GM04503 (cell line): ENCODE results near the gene MCL1.

ENCODE experiments used
- DNase-seq: peaks from one replicate; pipeline ENCODE4 v3.0.0-alpha.2; 2012; ENCODE audit warnings: low read depth

Gene MCL1

GRCh38 chr1:150555971-150556865 is 23.2 kb downstream of the MCL1 start:
- DNase-seq, result no peak

GRCh38 chr1:150555198-150555970 is 24.0 kb downstream of the MCL1 start:
- DNase-seq, result no peak

GRCh38 chr1:150554086-150554452 is 25.3 kb downstream of the MCL1 start:
- no peak for DNase-seq

- no peak for DNase-seq
These were observed 25.9 kb downstream of the MCL1 start for GRCh38 chr1:150553392-150554085.

GRCh38 chr1:150552911-150553289 is 26.5 kb downstream of the MCL1 start:
- no peak for DNase-seq

GRCh38 chr1:150552128-150552910 is 27.1 kb downstream of the MCL1 start:
- DNase-seq, result no peak

GRCh38 chr1:150551784-150552127 is 27.7 kb downstream of the MCL1 start:
- no peak for DNase-seq

- no peak for DNase-seq
These were observed 28.2 kb downstream of the MCL1 start for GRCh38 chr1:150551051-150551783.

- DNase-seq, result no peak
These were observed 29.0 kb downstream of the MCL1 start for GRCh38 chr1:150550222-150551050.

GRCh38 chr1:150549496-150550221 is 29.8 kb downstream of the MCL1 start:
- DNase-seq, result no peak

GRCh38 chr1:150548632-150549495 is 30.5 kb downstream of the MCL1 start, which contains the start of gene ADAMTSL4:
ADAMTSL4 (plus strand) TSS chr1:150549408; CDS start chr1:150552289, 2,881 bp downstream.
- DNase-seq, result no peak

GRCh38 chr1:150548324-150548631 is 31.1 kb downstream of the MCL1 start:
- no peak for DNase-seq

- no peak for DNase-seq
These were observed 33.0 kb downstream of the MCL1 start for GRCh38 chr1:150546294-150546937.

- DNase-seq, result no peak
These were observed 33.9 kb downstream of the MCL1 start for GRCh38 chr1:150545486-150546032.

- DNase-seq, result no peak
These were observed 35.2 kb downstream of the MCL1 start for GRCh38 chr1:150544204-150544603.

- no peak for DNase-seq
These were observed 35.8 kb downstream of the MCL1 start for GRCh38 chr1:150543500-150544143.
